Neural crest cell (in vitro differentiated cells): ENCODE results near the gene NUP210L. TPM values are rescaled to one million over a fixed set of nuclear protein-coding genes. Genes with fewer than 3 reads are reported as not detected.
"Not testable (repeated sequence)": the region's sequence is repeated elsewhere in the genome, so short reads cannot be mapped to it uniquely, and the experiment has no call there.

Experiments
- DNase-seq: peaks from one replicate; pipeline ENCODE4 v3.0.0; 2021; ENCODE audit warnings: low read depth, mixed read lengths, low spot score
- H3K27ac Mint-ChIP-seq: one replicate; pipeline ENCODE4 v1.8.0; 2021; ENCODE audit warnings: mild to moderate bottlenecking, mixed read lengths; ENCODE audit not compliant: unreplicated experiment
- H3K27me3 Mint-ChIP-seq: 2 replicates; pipeline ENCODE4 v1.8.0; 2021; ENCODE audit warnings: low read depth, mild to moderate bottlenecking, mixed read lengths
- H3K36me3 Mint-ChIP-seq: 2 replicates; pipeline ENCODE4 v1.8.0; 2021; ENCODE audit warnings: low read depth, mild to moderate bottlenecking, mixed read lengths
- H3K4me1 Mint-ChIP-seq: 2 replicates; pipeline ENCODE4 v1.8.0; 2021; ENCODE audit warnings: mixed read lengths
- H3K4me3 Mint-ChIP-seq: one replicate; pipeline ENCODE4 v1.8.0; 2021; ENCODE audit warnings: mild to moderate bottlenecking, mixed read lengths
- H3K9me3 Mint-ChIP-seq: 2 replicates; pipeline ENCODE4 v1.8.0; 2021; ENCODE audit warnings: mixed read lengths
- CTCF ChIP-seq: fragments of 200-600 bp; sonication (generic); conservative IDR thresholded peaks from 2 replicates; pipeline ENCODE4 v1.5.0; 2021; ENCODE audit warnings: antibody characterized with exemption, mild to moderate bottlenecking
- total RNA-seq: library from RNA; stranded (reverse); gene quantifications from 2 replicates; pipeline ENCODE4 v1.2.1, GENCODE V29; 2021

NUP210L gene
- total RNA-seq, 1 donor from 2014 or later: 0.05 TPM

DNA sequence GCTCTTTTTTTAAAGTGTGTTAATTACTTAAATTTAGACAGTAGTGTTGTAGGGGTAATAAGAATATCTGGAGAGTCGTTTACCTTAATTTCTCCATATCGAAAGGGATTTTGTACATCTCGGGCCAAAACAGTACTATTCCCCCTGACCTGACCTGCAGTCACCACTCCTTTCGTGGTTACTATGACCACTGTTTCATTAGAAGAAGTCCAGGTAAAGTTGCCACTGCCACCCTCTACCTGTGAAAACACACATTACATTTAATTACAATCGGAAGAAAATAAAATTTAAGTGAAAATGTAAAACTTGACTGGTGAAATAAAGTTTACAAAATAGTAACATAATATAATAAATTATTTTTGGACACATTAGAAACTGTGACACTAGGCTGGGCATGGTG, 37.2 kb downstream of the NUP210L start:
- no peak overlapping the region for H3K4me3 Mint-ChIP-seq
- no peak overlapping the region for H3K27ac Mint-ChIP-seq
- no peaks in the 10 kb centered on the region for H3K36me3 Mint-ChIP-seq
- H3K9me3 Mint-ChIP-seq: no peaks in the 10 kb centered on the region
- DNase-seq: no peak
- no peak for TF ChIP-seq CTCF
- peaks cover 11% of the 10 kb centered on the region for H3K27me3 Mint-ChIP-seq
- H3K4me1 Mint-ChIP-seq: peaks cover 9% of the 10 kb centered on the region

DNA sequence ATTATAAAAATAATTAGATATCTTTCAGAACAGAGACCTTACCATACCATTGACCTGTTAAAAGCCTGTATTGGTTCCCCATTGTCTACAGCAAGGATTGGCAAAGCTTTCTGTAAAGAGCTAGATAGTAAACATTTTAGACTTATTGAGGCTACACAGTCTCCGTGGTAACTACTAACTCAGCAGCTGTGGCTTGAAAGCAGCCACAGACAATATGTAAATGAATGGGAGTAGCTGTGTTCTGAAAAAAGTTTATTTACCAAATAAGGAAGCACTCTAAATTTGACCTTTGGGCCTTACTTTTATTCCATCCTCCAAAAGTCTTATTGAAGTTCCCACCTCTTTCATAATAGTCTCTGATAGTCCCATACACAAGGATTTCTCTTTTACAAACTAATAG, 39.7 kb downstream of the NUP210L start:
- TF ChIP-seq CTCF: no peak
- no peak overlapping the region for H3K4me3 Mint-ChIP-seq
- H3K27me3 Mint-ChIP-seq: peaks cover 10% of the 10 kb centered on the region
- no peak overlapping the region for H3K27ac Mint-ChIP-seq
- no peaks in the 10 kb centered on the region for H3K36me3 Mint-ChIP-seq
- no peak for DNase-seq
- H3K4me1 Mint-ChIP-seq: peaks cover 9% of the 10 kb centered on the region
- H3K9me3 Mint-ChIP-seq: no peaks in the 10 kb centered on the region

DNA sequence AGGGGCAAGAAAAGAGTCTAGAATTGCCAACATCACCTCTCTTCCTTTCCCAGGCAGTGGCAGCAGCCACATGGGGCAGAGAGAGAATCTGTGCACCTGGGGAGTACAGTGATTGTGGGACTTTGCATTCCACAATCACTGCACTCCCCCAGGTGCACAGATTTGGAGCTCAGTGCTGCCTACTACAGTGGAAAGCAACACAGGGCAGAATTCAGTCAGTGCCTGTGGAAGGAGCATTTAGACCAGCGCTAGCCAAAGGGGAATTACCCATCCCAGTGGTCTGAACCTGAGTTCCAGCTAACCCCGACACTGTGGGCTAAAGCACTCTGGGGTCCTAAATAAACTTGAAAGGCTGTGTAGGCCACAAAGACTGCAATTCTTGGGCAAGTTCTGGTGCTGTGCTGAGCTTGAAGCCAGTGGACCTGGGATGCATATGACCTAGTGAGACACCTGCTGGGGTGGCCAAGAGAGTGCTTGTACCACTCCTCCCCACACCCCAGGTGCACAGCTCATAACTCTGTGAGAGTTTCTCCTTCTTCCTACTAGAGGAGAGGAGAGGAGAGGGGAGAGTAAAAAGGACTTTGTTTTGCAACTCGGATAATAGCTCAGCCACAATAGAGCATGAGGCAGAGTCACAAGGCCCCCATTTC, 50.3 kb downstream of the NUP210L start:
- Mint-ChIP-seq H3K4me3 (no peak overlapping the region), H3K9me3 (no peaks in the 10 kb centered on the region), H3K27me3 (no peaks in the 10 kb centered on the region), H3K36me3 (no peaks in the 10 kb centered on the region), H3K4me1 (no peaks in the 10 kb centered on the region), H3K27ac (no peak overlapping the region)
- DNase-seq: no peak
- TF ChIP-seq CTCF: no peak

GRCh38 chr1:154100141-154100540, 54.7 kb downstream of the NUP210L start:
- H3K36me3 Mint-ChIP-seq, DNase-seq, H3K4me3 Mint-ChIP-seq, H3K27ac Mint-ChIP-seq, H3K4me1 Mint-ChIP-seq, H3K27me3 Mint-ChIP-seq, H3K9me3 Mint-ChIP-seq: not testable (repeated sequence)

GRCh38 chr1:154097873-154098272, 57.0 kb downstream of the NUP210L start:
- Mint-ChIP-seq H3K4me3 (no peak overlapping the region), H3K27ac (no peak overlapping the region), H3K36me3 (no peaks in the 10 kb centered on the region), H3K27me3 (no peaks in the 10 kb centered on the region), H3K9me3 (no peaks in the 10 kb centered on the region), H3K4me1 (no peaks in the 10 kb centered on the region)
- DNase-seq: no peak
- TF ChIP-seq CTCF: no peak

GRCh38 chr1:154095456-154096060, 59.3 kb downstream of the NUP210L start:
- H3K4me3 Mint-ChIP-seq: no peak overlapping the region
- H3K27me3 Mint-ChIP-seq: no peaks in the 10 kb centered on the region
- no peak for TF ChIP-seq CTCF
- no peaks in the 10 kb centered on the region for H3K36me3 Mint-ChIP-seq
- H3K4me1 Mint-ChIP-seq: no peaks in the 10 kb centered on the region
- no peak overlapping the region for H3K27ac Mint-ChIP-seq
- H3K9me3 Mint-ChIP-seq: no peaks in the 10 kb centered on the region
- DNase-seq: no peak
